IMR-90 (cell line): ENCODE measurements around the gene CDK12. TPM values are rescaled to one million over a fixed set of nuclear protein-coding genes. Genes with fewer than 3 reads are reported as not detected.
A peak's percentile ranks its signal among the peaks of the same experiment; 100 is the strongest.

ENCODE experiments used
- ATAC-seq: fragments of 200-7000 bp; cut with Tn5 transposase; 2 replicates; pipeline ENCODE4 v1.9.1; 2020; ENCODE audit warnings: low read depth, mild to moderate bottlenecking, moderate library complexity
- BruUV-seq: library from RNA; stranded (reverse); fragments of 400-500 nt; replicated peaks from 2 replicates; lab custom pipeline; 2021; lab: Mats Ljungman, UMichigan
- CTCF ChIA-PET: fragments of 300-600 bp; formaldehyde crosslinking; extraction: SDS; loops from one replicate; lab custom pipeline; 2021; ENCODE audit warnings: antibody characterized with exemption; lab: Yijun Ruan, JAX
- POLR2A ChIA-PET: fragments of 300-600 bp; sonication (Branson Sonifier 250); formaldehyde crosslinking; loops from one replicate; lab custom pipeline; 2022; ENCODE audit warnings: antibody characterized with exemption; ENCODE audit not compliant: unreplicated experiment; lab: Charles Lee
- DNase-seq: peaks from one replicate; pipeline ENCODE4 v3.0.0; 2013
- H2AFZ ChIP-seq: replicated peaks from 2 replicates; pipeline ENCODE3; 2013; ENCODE audit warnings: low read length, mild to moderate bottlenecking; ENCODE audit not compliant: poor library complexity
- H2AK5ac ChIP-seq: 2 replicates; pipeline ENCODE4 v1.6.1; 2013; ENCODE audit warnings: low read depth, low read length, inconsistent platforms
- H2AK9ac ChIP-seq: replicated peaks from 2 replicates; pipeline ENCODE3; 2013; ENCODE audit warnings: mild to moderate bottlenecking, low read depth, low read length, moderate library complexity; ENCODE audit not compliant: poor library complexity
- H2BK120ac ChIP-seq: 2 replicates; pipeline ENCODE4 v1.6.1; 2013; ENCODE audit warnings: low read depth, low read length, inconsistent platforms
- H2BK15ac ChIP-seq: 3 replicates; pipeline ENCODE4 v1.6.1; 2013; ENCODE audit warnings: low read depth, low read length, inconsistent platforms
- H2BK20ac ChIP-seq: 2 replicates; pipeline ENCODE4 v1.6.1; 2013; ENCODE audit warnings: low read depth, mild to moderate bottlenecking, inconsistent platforms, low read length, moderate library complexity
- H2BK5ac ChIP-seq: 2 replicates; pipeline ENCODE4 v1.6.1; 2013; ENCODE audit warnings: mild to moderate bottlenecking, low read depth, low read length, inconsistent platforms; ENCODE audit not compliant: poor library complexity, severe bottlenecking
- H3K14ac ChIP-seq: replicated peaks from 2 replicates; pipeline ENCODE4 v1.6.1; 2013; ENCODE audit warnings: low read depth, low read length, inconsistent platforms
- H3K18ac ChIP-seq: 2 replicates; pipeline ENCODE4 v1.6.1; 2013; ENCODE audit warnings: low read depth, low read length, control low read depth
- H3K23ac ChIP-seq: 2 replicates; pipeline ENCODE4 v1.6.1; 2013; ENCODE audit warnings: low read depth, low read length, inconsistent platforms
- H3K27ac ChIP-seq: 2 replicates; pipeline ENCODE4 v1.5.1; 2013; ENCODE audit warnings: mild to moderate bottlenecking, control low read depth, low read length; ENCODE audit not compliant: insufficient read depth
- H3K27me3 ChIP-seq: 2 replicates; pipeline ENCODE4 v1.6.1; 2013; ENCODE audit warnings: low read length; ENCODE audit not compliant: control insufficient read depth, insufficient read depth
- H3K36me3 ChIP-seq: 2 replicates; pipeline ENCODE4 v1.6.1; 2013; ENCODE audit warnings: low read length, mixed read lengths; ENCODE audit not compliant: control insufficient read depth, insufficient read depth
- H3K4ac ChIP-seq: 2 replicates; pipeline ENCODE4 v1.6.1; 2013; ENCODE audit warnings: low read depth, low read length, inconsistent platforms
- H3K4me1 ChIP-seq: 2 replicates; pipeline ENCODE4 v1.6.1; 2013; ENCODE audit warnings: low read length, mixed read lengths; ENCODE audit not compliant: control insufficient read depth, insufficient read depth
- H3K4me2 ChIP-seq: 2 replicates; pipeline ENCODE4 v1.6.1; 2013; ENCODE audit warnings: low read depth, mild to moderate bottlenecking, control low read depth, low read length, moderate library complexity
- H3K4me3 ChIP-seq: 2 replicates; pipeline ENCODE4 v1.5.1; 2013; ENCODE audit warnings: low read depth, mild to moderate bottlenecking, control low read depth, low read length, moderate library complexity; ENCODE audit not compliant: insufficient read depth
- H3K56ac ChIP-seq: 2 replicates; pipeline ENCODE4 v1.6.1; 2013; ENCODE audit warnings: low read length, inconsistent platforms; ENCODE audit not compliant: insufficient read depth; ENCODE audit errors: extremely low read depth
- H3K79me1 ChIP-seq, 2 experiments: 2 replicates each; pipeline ENCODE4 v1.6.1; 2013; ENCODE audit warnings: low read length in 2 of 2, inconsistent platforms in 1 of 2, low read depth in 1 of 2
- H3K9ac ChIP-seq: 2 replicates; pipeline ENCODE4 v1.6.1; 2013; ENCODE audit warnings: low read depth, low read length, control low read depth
- H3K9me1 ChIP-seq: 2 replicates; pipeline ENCODE4 v1.6.1; 2013; ENCODE audit warnings: low read length, inconsistent platforms; ENCODE audit not compliant: insufficient read depth
- H3K9me3 ChIP-seq: 2 replicates; pipeline ENCODE4 v1.6.1; 2013; ENCODE audit warnings: low read length; ENCODE audit not compliant: control insufficient read depth, insufficient read depth
- H4K20me1 ChIP-seq: 2 replicates; pipeline ENCODE4 v1.6.1; 2013; ENCODE audit warnings: low read length, inconsistent platforms; ENCODE audit not compliant: insufficient read depth
- H4K5ac ChIP-seq: 2 replicates; pipeline ENCODE4 v1.6.1; 2013; ENCODE audit warnings: mild to moderate bottlenecking, low read depth, low read length, control low read depth
- H4K8ac ChIP-seq, 2 experiments: 2 replicates each; pipeline ENCODE4 v1.6.1; 2013; ENCODE audit warnings: low read depth in 2 of 2, low read length in 2 of 2, control low read depth in 1 of 2, inconsistent platforms in 1 of 2
- H4K91ac ChIP-seq: 2 replicates; pipeline ENCODE4 v1.6.1; 2013; ENCODE audit warnings: low read depth, low read length, inconsistent platforms; ENCODE audit not compliant: insufficient read depth
- BHLHE40 ChIP-seq: fragments of 150-350 bp; IDR thresholded peaks from 2 replicates; pipeline ENCODE4 v1.6.1; 2016; ENCODE audit warnings: mild to moderate bottlenecking, low read depth, low read length
- CEBPB ChIP-seq: IDR thresholded peaks from 2 replicates; pipeline ENCODE4 v1.6.1; 2012; ENCODE audit warnings: low read depth, low read length, improper control_type of control experiment
- CHD1 ChIP-seq: IDR thresholded peaks from 2 replicates; pipeline ENCODE4 v1.6.1; 2012; ENCODE audit warnings: low read depth, low read length, improper control_type of control experiment
- ELK1 ChIP-seq: fragments of 150-350 bp; IDR thresholded peaks from 2 replicates; pipeline ENCODE4 v1.6.1; 2016; ENCODE audit warnings: low read depth, mild to moderate bottlenecking, low read length, moderate library complexity, borderline replicate concordance
- FOS ChIP-seq: fragments of 150-350 bp; IDR thresholded peaks from 2 replicates; pipeline ENCODE4 v1.6.1; 2016; ENCODE audit warnings: low read depth, low read length
- MAFK ChIP-seq: IDR thresholded peaks from 2 replicates; pipeline ENCODE4 v1.6.1; 2012; ENCODE audit warnings: low read depth, low read length, improper control_type of control experiment
- MAZ ChIP-seq: IDR thresholded peaks from 2 replicates; pipeline ENCODE4 v1.6.1; 2012; ENCODE audit warnings: low read depth, mild to moderate bottlenecking, low read length, improper control_type of control experiment, moderate library complexity, borderline replicate concordance
- MXI1 ChIP-seq: IDR thresholded peaks from 2 replicates; pipeline ENCODE4 v1.6.1; 2012; ENCODE audit warnings: low read depth, mild to moderate bottlenecking, low read length, moderate library complexity, borderline replicate concordance
- NFE2L2 ChIP-seq: fragments of 150-350 bp; IDR thresholded peaks from 2 replicates; pipeline ENCODE4 v1.6.1; 2016; ENCODE audit warnings: low read depth, mild to moderate bottlenecking, low read length
- POLR2A ChIP-seq: IDR thresholded peaks from 2 replicates; pipeline ENCODE4 v1.6.1; 2012; ENCODE audit warnings: mild to moderate bottlenecking, low read depth, low read length
- RAD21 ChIP-seq: IDR thresholded peaks from 2 replicates; pipeline ENCODE4 v1.6.1; 2012; ENCODE audit warnings: low read length, improper control_type of control experiment
- RCOR1 ChIP-seq: IDR thresholded peaks from 2 replicates; pipeline ENCODE4 v1.6.1; 2012; ENCODE audit warnings: mild to moderate bottlenecking, low read length, improper control_type of control experiment; ENCODE audit not compliant: insufficient replicate concordance
- RFX5 ChIP-seq: IDR thresholded peaks from 2 replicates; pipeline ENCODE4 v1.8.0; 2012; ENCODE audit warnings: low read depth, mild to moderate bottlenecking, low read length, moderate library complexity
- SMC3 ChIP-seq: fragments of 150-350 bp; IDR thresholded peaks from 2 replicates; pipeline ENCODE4 v1.6.1; 2016; ENCODE audit warnings: low read depth, mild to moderate bottlenecking, antibody characterized with exemption, low read length, moderate library complexity
- USF2 ChIP-seq: fragments of 150-350 bp; IDR thresholded peaks from 2 replicates; pipeline ENCODE4 v1.6.1; 2017; ENCODE audit warnings: mild to moderate bottlenecking, antibody characterized with exemption, low read length, low read depth
- WGBS, 2 experiments: methylation state at CpG; one replicate each; pipeline versions ENCODE4 v1.1.5 to v1.1.7; 2013; ENCODE audit warnings: missing lambda C conversion rate in 2 of 2; ENCODE audit not compliant: insufficient read length in 1 of 2; ENCODE audit errors: extremely low coverage in 2 of 2; 5-methylcytosine and 5-hydroxymethylcytosine counted together
- dilution Hi-C: fragments of 300-500 bp; cut with HindIII; formaldehyde crosslinking; loops from one replicate; pipeline ENCODE4 v1.14.3; 2018; ENCODE audit warnings: low sequenced_read_pairs; ENCODE audit not compliant: unreplicated experiment
- in situ Hi-C: fragments of 300-500 bp; cut with MboI; formaldehyde crosslinking; loops from 3 replicates; pipeline ENCODE4 v1.14.3; 2019; ENCODE audit warnings: low sequenced_read_pairs, inconsistent platforms, mixed read lengths
- intact Hi-C: fragments of 100-400 bp; cut with micrococcal nuclease; formaldehyde crosslinking; loops from 2 replicates; pipeline ENCODE4 v1.10.0; 2022
- polyA plus RNA-seq, 3 experiments: library from polyadenylated mRNA; depleted of rRNA; stranded (reverse); fragments of >200 nt; gene quantifications; 2 replicates each; pipeline ENCODE4 v1.2.3, GENCODE V29; 2012; ENCODE audit warnings: low replicate concordance in 1 of 3
- total RNA-seq: library from RNA; depleted of rRNA; stranded (reverse); fragments of >200 nt; gene quantifications from 2 replicates; pipeline ENCODE4 v1.2.3, GENCODE V29; 2012
- TF ChIP-seq, protein P1 (sequence below): conservative IDR thresholded peaks from 2 replicates; pipeline ENCODE4 v1.5.1; 2012; ENCODE audit warnings: mild to moderate bottlenecking, low read depth, low read length, improper control_type of control experiment

The CDK12 gene
- total and polyA plus RNA-seq, 2 of the 4 experiments (the other 2 are of a cell fraction) = 16.1 to 27.1 TPM

- no peak overlapping the region for H3K14ac ChIP-seq
- H3K9ac ChIP-seq = no peak overlapping the region
- H2BK5ac ChIP-seq = peak overlapping the region; percentile 59
- ChIA-PET CTCF (interaction anchor here (0.5 to 0.6 kb wide), 3 partner anchors 30 to 88 kb away, joined by 3 to 7 read pairs (median 5); no protein-coding TSS in a partner anchor), POLR2A (interaction anchor here (0.5 to 1.0 kb wide), 2 partner anchors 8 to 24 kb away, joined by 3 to 5 read pairs; partner anchors contain the start of gene CDK12)
- no CpG with 5 or more reads among the region's 5 CpGs for WGBS, 2 experiments
- H3K27ac ChIP-seq = peak overlapping the region; percentile 38; the same call in 1 of the 2 replicates
- peaks cover 19 to 65% of the 10 kb centered on the region in 2 experiments for H3K79me1 ChIP-seq
- H3K4me1 ChIP-seq = no peaks in the 10 kb centered on the region; the same call in 1 of the 2 replicates
- H3K9me3 ChIP-seq = no peaks in the 10 kb centered on the region
- DNase-seq (peak; percentile 98), ATAC-seq (peak; percentile 89)
- no peak overlapping the region for H2BK20ac ChIP-seq
- no peak overlapping the region for H3K4ac ChIP-seq
- H4K91ac ChIP-seq = no peak overlapping the region
- peaks cover 24% of the 10 kb centered on the region for H4K20me1 ChIP-seq
- no peak overlapping the region for H3K56ac ChIP-seq
- no peak overlapping the region for H2BK120ac ChIP-seq
- peaks cover 11% of the 10 kb centered on the region for H3K36me3 ChIP-seq
- intact Hi-C loops = loop anchor here (2.0 to 5.0 kb wide), 3 partner anchors 23 to 213 kb away; no protein-coding TSS in a partner anchor
- TF ChIP-seq ELK1 = no peak
- TF ChIP-seq MAFK = peak; percentile 78
- peak; percentile 45 for TF ChIP-seq BHLHE40
- TF ChIP-seq SMC3 = no peak
- no peak for TF ChIP-seq RFX5
- TF ChIP-seq USF2 = no peak
- peak; percentile 96 for TF ChIP-seq NFE2L2
- TF ChIP-seq CEBPB = peak; percentile 98
- no peak for TF ChIP-seq MAZ
- no peak for TF ChIP-seq CHD1
- no peak for TF ChIP-seq MXI1
- TF ChIP-seq RAD21 = no peak
- peak; percentile 95 for TF ChIP-seq RCOR1
- TF ChIP-seq POLR2A = no peak
- TF ChIP-seq, protein P1, sequence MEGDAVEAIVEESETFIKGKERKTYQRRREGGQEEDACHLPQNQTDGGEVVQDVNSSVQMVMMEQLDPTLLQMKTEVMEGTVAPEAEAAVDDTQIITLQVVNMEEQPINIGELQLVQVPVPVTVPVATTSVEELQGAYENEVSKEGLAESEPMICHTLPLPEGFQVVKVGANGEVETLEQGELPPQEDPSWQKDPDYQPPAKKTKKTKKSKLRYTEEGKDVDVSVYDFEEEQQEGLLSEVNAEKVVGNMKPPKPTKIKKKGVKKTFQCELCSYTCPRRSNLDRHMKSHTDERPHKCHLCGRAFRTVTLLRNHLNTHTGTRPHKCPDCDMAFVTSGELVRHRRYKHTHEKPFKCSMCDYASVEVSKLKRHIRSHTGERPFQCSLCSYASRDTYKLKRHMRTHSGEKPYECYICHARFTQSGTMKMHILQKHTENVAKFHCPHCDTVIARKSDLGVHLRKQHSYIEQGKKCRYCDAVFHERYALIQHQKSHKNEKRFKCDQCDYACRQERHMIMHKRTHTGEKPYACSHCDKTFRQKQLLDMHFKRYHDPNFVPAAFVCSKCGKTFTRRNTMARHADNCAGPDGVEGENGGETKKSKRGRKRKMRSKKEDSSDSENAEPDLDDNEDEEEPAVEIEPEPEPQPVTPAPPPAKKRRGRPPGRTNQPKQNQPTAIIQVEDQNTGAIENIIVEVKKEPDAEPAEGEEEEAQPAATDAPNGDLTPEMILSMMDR = no peak
- TF ChIP-seq FOS = peak; percentile 50; the same call in 1 of the 2 replicates
- dilution Hi-C loops = no loop called here
- no peak overlapping the region for H3K23ac ChIP-seq
- peaks cover 9% of the 10 kb centered on the region; the same call in 1 of the 2 replicates for H3K9me1 ChIP-seq
- in situ Hi-C loops = no loop called here
- peak overlapping the region; percentile 49; the same call in 1 of the 2 replicates for H2AK5ac ChIP-seq
- H4K5ac ChIP-seq = no peak overlapping the region
- no peaks in the 10 kb centered on the region for H3K27me3 ChIP-seq
- H2BK15ac ChIP-seq = no peak overlapping the region
- H2AK9ac ChIP-seq = no peak overlapping the region
- no peak overlapping the region for H3K4me3 ChIP-seq
- no peak overlapping the region; a peak in 1 of 4 replicates for H4K8ac ChIP-seq
- BruUV-seq = no TSS peak
- H3K18ac ChIP-seq = no peak overlapping the region
- no peak overlapping the region for H3K4me2 ChIP-seq
- H2AFZ ChIP-seq = no peak overlapping the region
Measured at GRCh38 chr17:39485555-39485954, 24.3 kb downstream of the CDK12 start.
